Fibroblast of lung (primary cell): ENCODE measurements around the gene HSD17B13. TPM values are rescaled to one million over a fixed set of nuclear protein-coding genes. Genes with fewer than 3 reads are reported as not detected.

Source experiments
- DNase-seq, 2 donors: peaks; one replicate each; pipeline versions ENCODE4 v3.0.0 to v3.0.0-alpha.2; 2010; ENCODE audit warnings: low read depth in 2 of 2
- H2AFZ ChIP-seq: 2 replicates; pipeline ENCODE4 v1.5.1; 2012; ENCODE audit warnings: low read length, control low read depth, inconsistent platforms
- H3K27ac ChIP-seq: 2 replicates; pipeline ENCODE4 v1.5.1; 2011; ENCODE audit warnings: low read length, control low read depth; ENCODE audit not compliant: insufficient read depth
- H3K27me3 ChIP-seq: 2 replicates; pipeline ENCODE4 v1.5.1; 2011; ENCODE audit warnings: mild to moderate bottlenecking, low read length; ENCODE audit not compliant: control insufficient read depth, insufficient read depth
- H3K36me3 ChIP-seq: 2 replicates; pipeline ENCODE4 v1.5.1; 2011; ENCODE audit warnings: low read length; ENCODE audit not compliant: control insufficient read depth, insufficient read depth
- H3K4me1 ChIP-seq: 2 replicates; pipeline ENCODE4 v1.5.1; 2011; ENCODE audit warnings: low read length; ENCODE audit not compliant: control insufficient read depth, insufficient read depth; ENCODE audit errors: extremely low read depth
- H3K4me2 ChIP-seq: 2 replicates; pipeline ENCODE4 v1.5.1; 2011; ENCODE audit warnings: low read length, control low read depth; ENCODE audit not compliant: insufficient read depth; ENCODE audit errors: extremely low read depth
- H3K4me3 ChIP-seq, 4 experiments: fragments of 200-600 bp in 1 of 4; sonication (generic) in 1 of 4; replicated peaks in 1 of 4; 2 replicates each; pipeline ENCODE4 v1.5.1; 2011 to 2016; ENCODE audit warnings: low read length in 4 of 4, low read depth in 3 of 4, mild to moderate bottlenecking in 3 of 4, control low read depth in 2 of 4, inconsistent platforms in 1 of 4, mixed read lengths in 1 of 4; ENCODE audit not compliant: insufficient read depth in 1 of 4; ENCODE audit errors: control extremely low read depth in 1 of 4
- H3K79me2 ChIP-seq: 2 replicates; pipeline ENCODE4 v1.5.1; 2012; ENCODE audit warnings: mild to moderate bottlenecking, low read length, inconsistent platforms; ENCODE audit not compliant: control insufficient read depth, insufficient read depth
- H3K9ac ChIP-seq: 2 replicates; pipeline ENCODE4 v1.5.1; 2011; ENCODE audit warnings: mild to moderate bottlenecking, low read length, control low read depth; ENCODE audit not compliant: insufficient read depth
- H3K9me3 ChIP-seq: 2 replicates; pipeline ENCODE4 v1.5.1; 2012; ENCODE audit warnings: low read depth, low read length; ENCODE audit not compliant: control insufficient read depth, insufficient read depth
- H4K20me1 ChIP-seq: 2 replicates; pipeline ENCODE4 v1.5.1; 2011; ENCODE audit warnings: low read length; ENCODE audit not compliant: control insufficient read depth, insufficient read depth; ENCODE audit errors: extremely low read depth
- EZH2 ChIP-seq: IDR thresholded peaks from 2 replicates; pipeline ENCODE4 v1.5.1; 2012; ENCODE audit warnings: low read length, control low read depth, mild to moderate bottlenecking; ENCODE audit errors: missing control alignments
- polyA plus RNA-seq, 2 donors: library from polyadenylated mRNA; depleted of rRNA in 1 of 2; stranded (reverse) in 1 of 2; unstranded in 1 of 2; fragments of >200 nt; gene quantifications; 2 replicates each; pipeline ENCODE4 v1.2.1, GENCODE V29; 2011 to 2012; ENCODE audit warnings: missing spikeins in 1 of 2
- total RNA-seq: library from RNA; depleted of rRNA; stranded (reverse); fragments of >200 nt; gene quantifications from 2 replicates; pipeline ENCODE4 v1.2.1, GENCODE V29; 2014
- TF ChIP-seq, protein P1 (sequence below), 2 donors: IDR thresholded peaks in 1 of 2; conservative IDR thresholded peaks in 1 of 2; 1 replicate in 1 of 2; 2 replicates in 1 of 2; pipeline ENCODE4 v1.5.1; 2011 to 2012; ENCODE audit warnings: low read length in 2 of 2, control low read depth in 1 of 2, inconsistent platforms in 1 of 2, low read depth in 1 of 2, mild to moderate bottlenecking in 1 of 2

Gene HSD17B13
- total and polyA plus RNA-seq, 2 donors (not counting 1 experiment from before 2014, with no cell fraction given), result 0.11 to 0.17 TPM

DNA sequence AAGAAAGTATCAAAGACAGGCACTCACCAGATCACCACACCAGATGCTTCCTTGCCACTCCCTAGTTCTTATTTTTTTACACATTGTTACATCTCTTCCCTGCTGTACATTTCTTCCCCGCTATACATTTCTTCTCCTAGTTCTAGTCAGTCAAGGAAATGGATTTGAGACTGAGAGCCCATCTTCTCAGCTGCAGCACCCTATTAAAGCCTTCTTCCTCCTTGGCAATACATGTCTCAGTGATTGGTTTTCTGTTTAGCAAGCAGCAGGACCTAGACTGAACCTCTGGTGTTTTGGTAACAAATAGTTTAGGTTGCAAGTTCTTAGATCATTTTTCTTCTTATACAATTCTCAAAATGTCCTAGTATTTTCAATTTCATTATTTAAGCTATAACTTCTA is 66.9 kb downstream of the HSD17B13 start:
- Histone ChIP-seq H3K27me3 (no peaks in the 10 kb centered on the region), H3K4me3 (no peak overlapping the region), H3K4me1 (no peaks in the 10 kb centered on the region), H3K27ac (no peak overlapping the region), H4K20me1 (no peaks in the 10 kb centered on the region), H3K79me2 (no peaks in the 10 kb centered on the region), H3K9ac (no peak overlapping the region), H2AFZ (no peak overlapping the region), H3K36me3 (no peaks in the 10 kb centered on the region), H3K4me2 (no peak overlapping the region), H3K9me3 (no peaks in the 10 kb centered on the region)
- no peak for TF ChIP-seq EZH2
- TF ChIP-seq, protein P1, sequence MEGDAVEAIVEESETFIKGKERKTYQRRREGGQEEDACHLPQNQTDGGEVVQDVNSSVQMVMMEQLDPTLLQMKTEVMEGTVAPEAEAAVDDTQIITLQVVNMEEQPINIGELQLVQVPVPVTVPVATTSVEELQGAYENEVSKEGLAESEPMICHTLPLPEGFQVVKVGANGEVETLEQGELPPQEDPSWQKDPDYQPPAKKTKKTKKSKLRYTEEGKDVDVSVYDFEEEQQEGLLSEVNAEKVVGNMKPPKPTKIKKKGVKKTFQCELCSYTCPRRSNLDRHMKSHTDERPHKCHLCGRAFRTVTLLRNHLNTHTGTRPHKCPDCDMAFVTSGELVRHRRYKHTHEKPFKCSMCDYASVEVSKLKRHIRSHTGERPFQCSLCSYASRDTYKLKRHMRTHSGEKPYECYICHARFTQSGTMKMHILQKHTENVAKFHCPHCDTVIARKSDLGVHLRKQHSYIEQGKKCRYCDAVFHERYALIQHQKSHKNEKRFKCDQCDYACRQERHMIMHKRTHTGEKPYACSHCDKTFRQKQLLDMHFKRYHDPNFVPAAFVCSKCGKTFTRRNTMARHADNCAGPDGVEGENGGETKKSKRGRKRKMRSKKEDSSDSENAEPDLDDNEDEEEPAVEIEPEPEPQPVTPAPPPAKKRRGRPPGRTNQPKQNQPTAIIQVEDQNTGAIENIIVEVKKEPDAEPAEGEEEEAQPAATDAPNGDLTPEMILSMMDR (conservative IDR thresholded peaks at IDR 0.05 in 1 of 2, IDR thresholded peaks at IDR 0.05 in 1 of 2; ENCODE audit: low read depth in 1 of 2, low read length in 2 of 2), result no peak
- no peak for DNase-seq

Other genes with a start within 250 kb of the HSD17B13 start
- gene KLHL8, start 102.3 kb downstream of the HSD17B13 start, total RNA-seq, result 15.7 and 16.4 TPM in 2 replicates
- 7.9 and 8.8 TPM in 2 replicates for gene KLHL8, start 102.3 kb downstream of the HSD17B13 start, polyA plus RNA-seq
- 64.1 and 69.6 TPM in 2 replicates for gene HSD17B11, start 68.3 kb upstream of the HSD17B13 start, total RNA-seq
- gene HSD17B11, start 68.3 kb upstream of the HSD17B13 start, polyA plus RNA-seq, result 39.1 and 60.5 TPM in 2 replicates
- gene NUDT9, start 99.7 kb upstream of the HSD17B13 start, total RNA-seq, result 16.4 and 18.8 TPM in 2 replicates
- gene NUDT9, start 99.7 kb upstream of the HSD17B13 start, polyA plus RNA-seq, result 28.8 and 29.2 TPM in 2 replicates
- 2.3 and 4.1 TPM in 2 replicates for gene SPARCL1, start 206.5 kb upstream of the HSD17B13 start, total RNA-seq
- gene SPARCL1, start 206.5 kb upstream of the HSD17B13 start, polyA plus RNA-seq, result 0.64 and 0.70 TPM in 2 replicates